Natural killer cell treated with Interleukin-12 subunit alpha and Interleukin-12 subunit beta and Interleukin-15 and Interleukin-18, amount 100 ng/mL, for 72 hours (primary cell): ENCODE results near the gene FLVCR2. TPM values are rescaled to one million over a fixed set of nuclear protein-coding genes. Genes with fewer than 3 reads are reported as not detected.
A peak's percentile ranks its signal among the peaks of the same experiment; 100 is the strongest.

Source experiments
- ATAC-seq, 2 donors: fragments of 150-1000 bp; cut with Tn5 transposase in 1 of 2; sonication (Bioruptor Pico), chemical (Tn5 transposase) in 1 of 2; 2 replicates each; pipeline ENCODE4 v1.10.0; 2021
- DNase-seq: peaks from one replicate; pipeline ENCODE4 v3.0.0; 2022; ENCODE audit warnings: low spot score
- H3K27ac Mint-ChIP-seq, 2 donors: 1 replicate in 1 of 2; 2 replicates in 1 of 2; pipeline ENCODE4 v1.8.0; 2022; ENCODE audit warnings: mixed read lengths in 2 of 2, mild to moderate bottlenecking in 1 of 2, moderate library complexity in 1 of 2
- H3K27me3 Mint-ChIP-seq, 2 donors: 1 replicate in 1 of 2; 2 replicates in 1 of 2; pipeline ENCODE4 v1.8.0; 2022; ENCODE audit warnings: mixed read lengths in 2 of 2
- H3K36me3 Mint-ChIP-seq: one replicate; pipeline ENCODE4 v1.8.0; 2022; ENCODE audit warnings: mixed read lengths
- H3K4me1 Mint-ChIP-seq, 2 donors: 1 replicate in 1 of 2; 2 replicates in 1 of 2; pipeline ENCODE4 v1.8.0; 2022; ENCODE audit warnings: low read depth in 2 of 2, mixed read lengths in 2 of 2, mild to moderate bottlenecking in 1 of 2
- H3K4me3 Mint-ChIP-seq: one replicate; pipeline ENCODE4 v1.8.0; 2022; ENCODE audit warnings: mixed read lengths
- H3K9me3 Mint-ChIP-seq: 2 replicates; pipeline ENCODE4 v1.8.0; 2022; ENCODE audit warnings: mixed read lengths
- total RNA-seq, 2 donors: library from RNA; stranded (reverse); gene quantifications; one replicate each; pipeline ENCODE4 v1.2.3, GENCODE V29; 2022

FLVCR2 gene
- total RNA-seq, 2 donors from 2014 or later = 5.3 to 21.2 TPM

DNA sequence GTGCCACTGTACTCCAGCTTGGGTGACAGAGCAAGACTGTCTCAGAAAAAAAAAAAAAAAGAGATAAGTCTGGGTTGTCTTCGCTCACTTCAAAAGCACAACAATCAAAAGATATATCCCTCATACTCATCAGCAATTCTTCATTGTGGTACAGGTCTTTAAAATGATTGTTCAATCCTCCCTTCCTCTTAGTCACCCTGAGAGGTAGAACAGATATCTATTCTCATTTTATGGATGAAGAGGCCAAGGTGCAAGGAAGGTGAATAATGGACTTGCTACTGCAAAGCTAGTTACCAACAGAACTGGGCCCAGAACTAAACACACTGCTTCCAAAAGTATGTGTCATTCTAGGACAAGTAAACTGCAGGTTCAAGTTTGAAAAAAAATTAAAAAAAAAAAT lies 75.1 kb downstream of the FLVCR2 start:
- no peak for ATAC-seq
- no peak overlapping the region for H3K27ac Mint-ChIP-seq

DNA sequence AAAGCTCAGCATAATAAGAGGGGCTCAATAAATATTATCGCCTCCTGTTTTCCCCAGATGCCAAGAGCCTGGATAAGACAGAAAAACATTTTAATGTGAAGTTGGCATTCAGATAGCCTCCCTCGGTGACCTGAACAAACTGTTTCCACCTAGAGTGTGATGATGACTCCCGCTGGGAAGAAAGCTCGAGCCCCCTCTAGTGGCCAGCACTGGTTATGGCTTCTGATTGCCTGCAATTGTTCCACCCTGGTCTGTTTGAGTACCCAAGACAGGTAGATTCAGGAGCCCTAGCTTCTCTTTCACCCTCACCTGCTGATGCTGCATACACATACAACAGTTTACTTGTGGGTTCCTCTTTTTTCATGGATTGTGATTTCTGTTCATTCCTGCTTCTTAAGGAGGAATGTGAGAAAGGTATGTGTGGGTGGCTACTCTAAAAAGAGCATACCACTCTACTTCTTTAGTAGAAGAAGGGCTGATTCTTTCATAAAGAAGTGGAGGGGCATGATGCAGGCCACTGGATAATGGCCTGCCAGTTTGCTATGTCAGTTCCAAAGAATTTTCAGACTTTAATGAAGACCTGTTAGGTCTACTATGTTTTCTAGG lies 75.8 kb downstream of the FLVCR2 start:
- Mint-ChIP-seq H3K27me3 (no peaks in the 10 kb centered on the region), H3K4me1 (peaks cover 5% of the 10 kb centered on the region in 2 donors), H3K4me3 (no peak overlapping the region), H3K36me3 (peaks cover 17% of the 10 kb centered on the region), H3K27ac (no peak overlapping the region), H3K9me3 (no peaks in the 10 kb centered on the region)
- DNase-seq (peak; percentile 83), ATAC-seq (peak; percentile 84 to 85)

More for the DNA sequence above, 75.1 kb downstream of the FLVCR2 start:
- Mint-ChIP-seq H3K4me1 (peaks cover 1 to 5% of the 10 kb centered on the region in 2 donors), H3K27me3 (no peaks in the 10 kb centered on the region), H3K36me3 (peaks cover 17% of the 10 kb centered on the region), H3K9me3 (no peaks in the 10 kb centered on the region), H3K4me3 (no peak overlapping the region)
- no peak for DNase-seq

DNA sequence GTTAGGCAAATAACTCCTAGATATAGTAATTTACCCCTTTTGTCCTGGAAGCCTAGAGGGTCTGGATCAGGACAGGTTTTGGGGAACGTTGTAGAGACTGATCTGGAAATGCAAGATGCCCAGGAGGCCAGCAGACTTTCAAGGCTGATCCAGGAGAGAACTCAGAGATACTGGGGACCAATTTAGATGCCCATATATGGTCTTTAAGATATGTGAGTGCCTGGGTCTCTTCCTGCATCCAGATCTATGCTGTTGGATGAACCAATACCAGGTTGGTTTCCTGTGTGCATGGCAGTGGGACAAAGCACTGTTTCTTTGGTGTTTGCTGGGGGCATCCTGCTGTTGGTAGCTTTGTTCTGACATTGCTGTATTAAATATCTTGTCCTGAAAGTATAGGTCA lies 76.8 kb downstream of the FLVCR2 start:
- H3K9me3 Mint-ChIP-seq = no peaks in the 10 kb centered on the region
- H3K27ac Mint-ChIP-seq = peak overlapping the region in 1 of 2 donors; percentile 18
- peaks cover 9% of the 10 kb centered on the region for H3K36me3 Mint-ChIP-seq
- H3K4me3 Mint-ChIP-seq = no peak overlapping the region
- DNase-seq (no peak), ATAC-seq (no peak)
- peaks cover 11 to 14% of the 10 kb centered on the region in 2 donors for H3K4me1 Mint-ChIP-seq
- no peaks in the 10 kb centered on the region for H3K27me3 Mint-ChIP-seq

DNA sequence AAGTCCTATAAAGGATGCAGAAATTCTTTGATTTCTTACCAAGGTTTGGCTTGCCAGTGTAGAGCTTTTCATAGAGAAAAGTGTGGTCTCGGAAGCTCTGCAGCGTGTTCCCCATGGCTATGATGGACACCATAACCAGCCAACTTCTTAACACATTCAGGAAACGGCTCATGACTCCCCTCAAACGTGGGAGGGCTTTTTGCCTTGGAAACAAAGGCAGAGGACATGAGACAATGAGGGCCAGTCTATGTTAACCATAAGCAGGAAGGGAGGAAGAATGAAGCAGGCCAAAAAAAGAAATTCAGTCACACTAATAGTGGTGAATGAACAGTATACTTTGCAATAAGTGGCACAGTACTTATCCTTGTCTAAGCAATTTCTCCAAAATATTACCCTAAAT lies 78.9 kb downstream of the FLVCR2 start:
- ATAC-seq (no peak), DNase-seq (no peak)
- Mint-ChIP-seq H3K9me3 (no peaks in the 10 kb centered on the region), H3K4me1 (peaks cover 18 to 25% of the 10 kb centered on the region in 2 donors), H3K27me3 (no peaks in the 10 kb centered on the region), H3K36me3 (no peaks in the 10 kb centered on the region), H3K4me3 (no peak overlapping the region), H3K27ac (peak overlapping the region in 1 of 2 donors; percentile 16)

DNA sequence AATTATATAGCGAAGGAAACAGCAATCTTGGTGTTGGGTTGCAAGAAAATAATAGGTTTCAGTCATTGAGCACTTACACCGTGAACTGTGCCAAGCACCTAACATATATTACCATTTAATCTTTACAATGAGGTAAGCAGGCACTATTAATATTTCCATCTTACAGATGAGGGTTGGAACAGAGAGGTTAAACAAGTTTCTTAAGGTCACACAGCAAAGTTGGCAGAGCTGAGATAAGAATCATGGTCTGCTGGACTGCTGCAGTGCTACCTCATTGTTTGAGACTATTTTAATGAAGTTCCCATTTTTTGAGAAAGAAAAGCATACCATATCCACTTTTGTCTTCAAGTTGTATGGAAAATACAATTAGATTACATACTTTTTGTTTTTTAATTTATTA lies 80.5 kb downstream of the FLVCR2 start:
- Mint-ChIP-seq H3K36me3 (no peaks in the 10 kb centered on the region), H3K27me3 (no peaks in the 10 kb centered on the region), H3K27ac (peak overlapping the region; percentile 16 to 21), H3K9me3 (no peaks in the 10 kb centered on the region), H3K4me3 (no peak overlapping the region), H3K4me1 (peaks cover 18 to 25% of the 10 kb centered on the region in 2 donors)
- ATAC-seq (no peak), DNase-seq (no peak)

DNA sequence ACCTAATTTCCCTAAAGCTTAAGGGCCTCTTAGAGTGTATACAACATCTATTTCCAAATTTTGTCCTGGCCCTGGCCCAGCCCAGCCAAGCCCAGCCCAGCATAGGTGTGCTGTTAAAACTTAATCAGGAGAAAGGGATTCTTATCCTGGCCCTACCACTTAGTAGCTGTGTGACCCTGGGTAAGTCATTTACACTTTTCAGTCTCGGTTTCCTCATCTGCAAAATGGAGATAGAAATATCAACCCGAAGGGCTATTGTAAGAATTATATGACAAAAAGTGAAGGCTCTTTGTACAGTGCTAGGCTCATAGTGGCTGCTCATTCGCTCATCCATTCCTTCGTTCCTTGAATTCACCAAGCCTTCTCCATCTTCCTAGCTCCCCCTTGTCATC lies 81.8 kb downstream of the FLVCR2 start:
- Mint-ChIP-seq H3K27ac (peak overlapping the region; percentile 91 to 97), H3K4me1 (peaks cover 13 to 25% of the 10 kb centered on the region in 2 donors), H3K36me3 (no peaks in the 10 kb centered on the region), H3K9me3 (no peaks in the 10 kb centered on the region), H3K27me3 (no peaks in the 10 kb centered on the region), H3K4me3 (peak overlapping the region; percentile 99)
- DNase-seq (no peak), ATAC-seq (no peak)

DNA sequence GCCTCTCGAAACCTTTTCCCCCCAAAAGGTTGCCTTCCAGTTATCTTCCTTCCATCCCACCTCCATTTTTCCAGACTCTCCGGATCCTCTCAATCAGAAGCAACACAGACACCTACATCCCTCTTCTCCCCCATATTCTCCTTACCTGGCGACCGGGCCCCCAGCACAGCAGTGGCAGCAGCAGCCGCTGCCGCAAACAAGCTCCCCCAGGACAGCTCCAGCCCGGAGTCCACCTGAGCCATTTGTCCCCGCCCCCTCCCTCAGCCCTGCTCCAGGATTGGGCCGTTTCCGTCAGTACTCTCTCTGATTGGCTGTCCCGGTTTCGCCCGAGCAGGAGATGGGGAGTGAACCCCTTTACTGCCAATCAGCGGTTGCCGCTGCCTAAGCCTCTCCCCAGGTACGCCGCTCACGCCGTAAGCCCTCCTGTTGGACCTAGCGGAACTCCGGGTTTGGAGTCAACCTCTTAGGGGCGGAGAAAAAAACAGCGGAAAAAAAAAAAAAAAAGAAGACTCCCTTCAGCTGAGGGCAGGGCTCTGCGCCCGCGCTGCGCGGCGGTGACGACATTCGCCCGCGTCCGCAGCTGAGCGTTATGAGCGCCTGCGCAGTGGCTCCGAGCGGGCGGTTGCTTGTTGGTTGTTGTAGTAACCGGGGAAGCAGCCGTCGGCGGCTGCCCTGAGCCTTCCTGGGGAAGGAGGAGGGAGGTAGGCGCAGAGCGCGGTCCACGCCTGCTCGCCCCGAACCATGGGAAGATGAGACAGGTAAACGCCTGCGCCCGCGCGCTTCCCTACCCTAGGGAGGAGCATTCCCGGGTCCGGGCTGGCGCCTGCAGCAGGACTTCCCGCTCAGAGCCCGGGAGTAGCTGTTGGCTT lies 82.4 kb downstream of the FLVCR2 start, which contains the start of the genes ERG28 and TTLL5:
ERG28 (minus strand) TSS at position 247 of the 869 bp plus-strand sequence. CDS start 3,374 bp downstream, outside the sequence.
TTLL5 (plus strand) TSS at position 617 of the 869 bp plus-strand sequence. CDS start 1,904 bp downstream, outside the sequence.
- H3K27ac Mint-ChIP-seq = peak within 1 kb of the TSS; percentile 91 to 97
- DNase-seq (peak; percentile 97), ATAC-seq (peak; percentile 98)
- peaks cover 13 to 25% of the 10 kb centered on the region in 2 donors for H3K4me1 Mint-ChIP-seq
- no peaks in the 10 kb centered on the region for H3K27me3 Mint-ChIP-seq
- H3K9me3 Mint-ChIP-seq = no peaks in the 10 kb centered on the region
- no peaks in the 10 kb centered on the region for H3K36me3 Mint-ChIP-seq
- peak within 1 kb of the TSS; percentile 99 for H3K4me3 Mint-ChIP-seq

DNA sequence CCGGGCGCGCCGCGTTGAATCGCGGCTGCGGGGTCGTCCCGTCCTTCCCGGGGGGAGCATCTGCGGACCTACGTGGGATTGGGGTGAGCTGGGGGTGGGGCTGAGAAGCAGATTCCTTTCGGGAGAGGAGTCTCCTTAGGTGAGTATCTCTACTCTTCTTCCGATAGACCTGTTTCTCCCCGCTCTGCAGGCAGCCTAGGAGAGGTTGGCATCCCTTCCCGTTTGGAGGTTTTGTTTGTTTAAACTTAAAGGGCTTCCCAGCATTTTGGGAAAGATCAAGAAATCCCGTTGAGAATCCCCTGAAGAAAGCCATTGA lies 83.0 kb downstream of the FLVCR2 start:
- Mint-ChIP-seq H3K4me1 (peaks cover 13 to 25% of the 10 kb centered on the region in 2 donors), H3K36me3 (no peaks in the 10 kb centered on the region)

DNA sequence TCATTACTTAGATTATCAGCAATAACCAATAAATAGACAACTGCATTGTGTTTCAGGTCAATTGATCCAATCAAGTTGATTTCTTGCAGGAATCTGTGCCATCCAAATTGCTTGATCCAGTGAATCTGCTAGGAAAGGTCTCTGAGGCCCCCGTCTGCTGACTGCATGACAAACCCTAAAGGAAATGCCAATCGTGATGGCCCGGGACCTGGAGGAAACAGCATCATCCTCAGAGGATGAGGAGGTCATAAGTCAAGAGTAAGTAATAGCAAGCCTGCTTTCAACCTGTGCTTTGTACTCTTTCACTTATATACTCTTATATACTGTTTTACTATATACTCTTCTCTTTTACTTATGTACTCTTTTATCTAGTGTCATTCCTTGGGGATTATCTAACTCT lies 84.5 kb downstream of the FLVCR2 start:
- DNase-seq (no peak), ATAC-seq (no peak)
- peaks cover 13 to 25% of the 10 kb centered on the region in 2 donors for H3K4me1 Mint-ChIP-seq
- H3K36me3 Mint-ChIP-seq = no peaks in the 10 kb centered on the region
- H3K27me3 Mint-ChIP-seq = no peaks in the 10 kb centered on the region
- no peaks in the 10 kb centered on the region for H3K9me3 Mint-ChIP-seq
- H3K4me3 Mint-ChIP-seq = peak overlapping the region; percentile 13
- H3K27ac Mint-ChIP-seq = no peak overlapping the region

More for the DNA sequence above, 83.0 kb downstream of the FLVCR2 start:
- Mint-ChIP-seq H3K4me3 (peak overlapping the region; percentile 99), H3K27me3 (no peaks in the 10 kb centered on the region), H3K27ac (peak overlapping the region; percentile 91 to 97), H3K9me3 (no peaks in the 10 kb centered on the region)
- no peak for ATAC-seq
- DNase-seq = no peak

DNA sequence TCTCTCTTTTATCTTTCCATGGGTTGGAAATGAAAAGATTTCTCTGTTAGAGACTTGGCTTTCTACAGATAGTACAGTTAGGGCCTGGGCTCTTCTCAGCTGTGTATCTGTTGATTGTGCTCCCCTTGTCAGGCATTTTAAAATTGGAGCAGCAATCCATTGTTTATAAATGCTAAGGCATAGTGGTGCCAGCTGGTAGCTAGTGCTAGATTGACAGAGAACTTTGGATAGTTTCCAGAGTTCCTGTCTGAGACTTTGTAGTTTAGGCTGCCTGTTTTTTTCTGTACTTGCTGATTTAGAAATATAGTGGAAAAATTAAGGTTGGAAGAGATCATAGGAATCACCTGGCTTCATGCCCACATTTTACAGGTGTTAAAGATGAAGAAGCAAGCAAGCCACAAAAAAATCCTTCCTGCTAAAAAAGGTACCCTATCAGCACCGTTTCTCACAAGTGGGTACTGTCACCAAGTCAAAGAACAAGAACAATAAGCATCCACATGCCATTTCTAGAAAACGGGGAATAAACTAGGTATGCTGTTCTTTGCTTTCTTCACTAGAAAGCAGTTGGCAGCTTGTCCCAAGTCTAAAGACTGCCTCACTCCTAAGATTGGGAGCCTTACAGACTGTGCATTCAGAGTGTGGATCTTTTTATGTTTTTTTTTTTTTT lies 88.8 kb downstream of the FLVCR2 start:
- no peak overlapping the region for H3K4me3 Mint-ChIP-seq

DNA sequence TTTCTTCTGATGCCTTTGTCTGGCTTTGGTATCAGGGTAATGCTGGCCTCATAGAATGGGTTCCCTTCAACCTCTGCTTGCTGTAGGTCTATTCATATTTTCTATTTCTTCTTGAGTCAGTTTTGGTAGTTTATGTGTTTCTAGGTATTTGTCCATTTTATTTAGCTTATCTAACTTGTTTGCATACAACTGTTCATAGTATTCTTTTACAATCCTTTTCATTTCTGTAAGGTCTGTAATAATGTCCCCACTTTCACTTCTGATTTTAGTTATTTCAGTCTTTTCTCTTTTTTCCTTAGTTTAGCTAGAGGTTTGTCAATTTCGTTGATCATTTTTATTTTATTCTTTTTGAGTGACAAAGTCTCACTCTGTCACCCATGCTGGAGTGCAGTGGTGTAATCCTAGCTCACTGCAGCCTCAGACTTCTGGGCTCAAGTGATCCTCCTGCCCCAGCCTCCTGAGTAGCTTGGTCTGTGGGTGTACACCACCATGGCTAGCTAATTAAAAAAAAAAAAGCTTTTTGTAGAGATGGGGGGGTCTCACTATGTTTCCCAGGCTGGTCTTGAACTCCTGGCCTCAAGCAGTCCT lies 94.3 kb downstream of the FLVCR2 start:
- H3K4me1 Mint-ChIP-seq = peaks cover 17 to 33% of the 10 kb centered on the region in 2 donors
- ATAC-seq = peak in 1 of 2 donors; percentile 70
- H3K27me3 Mint-ChIP-seq = no peaks in the 10 kb centered on the region
- H3K4me3 Mint-ChIP-seq = peak overlapping the region; percentile 72
- H3K36me3 Mint-ChIP-seq = peaks cover 46% of the 10 kb centered on the region
- DNase-seq = no peak
- peak overlapping the region; percentile 78 for H3K27ac Mint-ChIP-seq
- H3K9me3 Mint-ChIP-seq = peaks cover 3% of the 10 kb centered on the region

More for the DNA sequence above, 88.8 kb downstream of the FLVCR2 start:
- H3K9me3 Mint-ChIP-seq = no peaks in the 10 kb centered on the region
- no peaks in the 10 kb centered on the region for H3K27me3 Mint-ChIP-seq
- peaks cover 0 to 6% of the 10 kb centered on the region in 2 donors for H3K4me1 Mint-ChIP-seq
- DNase-seq (no peak), ATAC-seq (no peak)
- H3K36me3 Mint-ChIP-seq = peaks cover 33% of the 10 kb centered on the region
- no peak overlapping the region for H3K27ac Mint-ChIP-seq

DNA sequence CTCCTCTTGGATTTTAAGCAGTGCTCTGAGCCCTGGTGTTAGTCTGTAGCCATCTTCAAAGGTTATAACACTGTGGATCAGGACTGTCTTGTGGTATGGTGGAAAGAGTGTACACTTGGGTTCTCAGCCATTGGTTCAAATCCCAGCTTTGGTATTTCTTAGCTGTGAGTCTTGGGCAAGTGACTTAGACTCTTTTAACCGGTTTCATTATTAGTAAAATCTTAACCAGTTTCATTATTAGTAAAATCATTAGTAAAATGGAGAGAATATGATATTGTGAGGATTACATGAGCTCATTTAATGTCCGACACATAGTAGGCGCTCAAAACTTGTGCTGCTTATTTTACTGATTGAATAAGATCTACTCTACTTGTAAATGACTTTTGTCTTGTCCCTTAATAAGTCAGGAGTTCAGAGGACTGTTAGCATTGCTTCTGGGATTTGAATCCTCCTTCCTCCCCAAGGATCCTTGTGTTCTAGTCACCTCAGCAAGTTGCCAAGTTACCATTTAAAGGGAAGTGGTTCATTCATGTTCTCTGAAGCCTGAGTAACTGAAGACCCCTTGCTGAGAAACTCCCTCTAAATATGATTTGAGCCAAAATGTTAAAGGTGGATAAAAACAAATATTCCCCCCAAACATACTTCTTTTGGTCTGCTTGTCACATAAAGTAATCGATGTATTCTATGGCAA lies 95.1 kb downstream of the FLVCR2 start:
- peak; percentile 81 to 87 for ATAC-seq
- peaks cover 3% of the 10 kb centered on the region for H3K9me3 Mint-ChIP-seq

More for the DNA sequence above, 95.1 kb downstream of the FLVCR2 start:
- DNase-seq = no peak
- H3K36me3 Mint-ChIP-seq = peaks cover 46% of the 10 kb centered on the region
- peak overlapping the region; percentile 69 for H3K4me3 Mint-ChIP-seq
- no peaks in the 10 kb centered on the region for H3K27me3 Mint-ChIP-seq
- H3K4me1 Mint-ChIP-seq = peaks cover 17 to 33% of the 10 kb centered on the region in 2 donors
- H3K27ac Mint-ChIP-seq = peak overlapping the region; percentile 78
